ENCODE results near the gene ZNF302.

GRCh38 chr19:34675919-34676318 lies 1.6 kb upstream of the ZNF302 start:
- TF ChIP-seq, protein P1, sequence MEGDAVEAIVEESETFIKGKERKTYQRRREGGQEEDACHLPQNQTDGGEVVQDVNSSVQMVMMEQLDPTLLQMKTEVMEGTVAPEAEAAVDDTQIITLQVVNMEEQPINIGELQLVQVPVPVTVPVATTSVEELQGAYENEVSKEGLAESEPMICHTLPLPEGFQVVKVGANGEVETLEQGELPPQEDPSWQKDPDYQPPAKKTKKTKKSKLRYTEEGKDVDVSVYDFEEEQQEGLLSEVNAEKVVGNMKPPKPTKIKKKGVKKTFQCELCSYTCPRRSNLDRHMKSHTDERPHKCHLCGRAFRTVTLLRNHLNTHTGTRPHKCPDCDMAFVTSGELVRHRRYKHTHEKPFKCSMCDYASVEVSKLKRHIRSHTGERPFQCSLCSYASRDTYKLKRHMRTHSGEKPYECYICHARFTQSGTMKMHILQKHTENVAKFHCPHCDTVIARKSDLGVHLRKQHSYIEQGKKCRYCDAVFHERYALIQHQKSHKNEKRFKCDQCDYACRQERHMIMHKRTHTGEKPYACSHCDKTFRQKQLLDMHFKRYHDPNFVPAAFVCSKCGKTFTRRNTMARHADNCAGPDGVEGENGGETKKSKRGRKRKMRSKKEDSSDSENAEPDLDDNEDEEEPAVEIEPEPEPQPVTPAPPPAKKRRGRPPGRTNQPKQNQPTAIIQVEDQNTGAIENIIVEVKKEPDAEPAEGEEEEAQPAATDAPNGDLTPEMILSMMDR (IDR thresholded peaks at IDR 0.05) = no peak
- TF ChIP-seq TCF12 (IDR thresholded peaks at IDR 0.05) (no peak), RXRA (IDR thresholded peaks at IDR 0.05; ENCODE audit: borderline replicate concordance, low read depth) (no peak), NFIC (IDR thresholded peaks at IDR 0.05; ENCODE audit: borderline replicate concordance) (no peak), USF2 (IDR thresholded peaks at IDR 0.05; ENCODE audit: borderline replicate concordance, low read depth, low read length) (no peak), GATA2 (CRISPR knock-in tag; IDR thresholded peaks at IDR 0.05) (no peak), REST (IDR thresholded peaks at IDR 0.05; ENCODE audit: low read depth, low read length) (no peak), EP300 (IDR thresholded peaks at IDR 0.05; ENCODE audit: borderline replicate concordance in 1 of 2, low read depth in 1 of 2, low read length in 1 of 2) (no peak), SMC3 (IDR thresholded peaks at IDR 0.05; ENCODE audit: low read depth, low read length) (no peak), FOXJ3 (CRISPR knock-in tag; IDR thresholded peaks at IDR 0.05) (no peak)
- TF ChIP-seq, protein P2, sequence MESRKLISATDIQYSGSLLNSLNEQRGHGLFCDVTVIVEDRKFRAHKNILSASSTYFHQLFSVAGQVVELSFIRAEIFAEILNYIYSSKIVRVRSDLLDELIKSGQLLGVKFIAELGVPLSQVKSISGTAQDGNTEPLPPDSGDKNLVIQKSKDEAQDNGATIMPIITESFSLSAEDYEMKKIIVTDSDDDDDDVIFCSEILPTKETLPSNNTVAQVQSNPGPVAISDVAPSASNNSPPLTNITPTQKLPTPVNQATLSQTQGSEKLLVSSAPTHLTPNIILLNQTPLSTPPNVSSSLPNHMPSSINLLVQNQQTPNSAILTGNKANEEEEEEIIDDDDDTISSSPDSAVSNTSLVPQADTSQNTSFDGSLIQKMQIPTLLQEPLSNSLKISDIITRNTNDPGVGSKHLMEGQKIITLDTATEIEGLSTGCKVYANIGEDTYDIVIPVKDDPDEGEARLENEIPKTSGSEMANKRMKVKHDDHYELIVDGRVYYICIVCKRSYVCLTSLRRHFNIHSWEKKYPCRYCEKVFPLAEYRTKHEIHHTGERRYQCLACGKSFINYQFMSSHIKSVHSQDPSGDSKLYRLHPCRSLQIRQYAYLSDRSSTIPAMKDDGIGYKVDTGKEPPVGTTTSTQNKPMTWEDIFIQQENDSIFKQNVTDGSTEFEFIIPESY (IDR thresholded peaks at IDR 0.05; ENCODE audit: borderline replicate concordance, low read depth) = no peak
- TF ChIP-seq, protein P3, sequence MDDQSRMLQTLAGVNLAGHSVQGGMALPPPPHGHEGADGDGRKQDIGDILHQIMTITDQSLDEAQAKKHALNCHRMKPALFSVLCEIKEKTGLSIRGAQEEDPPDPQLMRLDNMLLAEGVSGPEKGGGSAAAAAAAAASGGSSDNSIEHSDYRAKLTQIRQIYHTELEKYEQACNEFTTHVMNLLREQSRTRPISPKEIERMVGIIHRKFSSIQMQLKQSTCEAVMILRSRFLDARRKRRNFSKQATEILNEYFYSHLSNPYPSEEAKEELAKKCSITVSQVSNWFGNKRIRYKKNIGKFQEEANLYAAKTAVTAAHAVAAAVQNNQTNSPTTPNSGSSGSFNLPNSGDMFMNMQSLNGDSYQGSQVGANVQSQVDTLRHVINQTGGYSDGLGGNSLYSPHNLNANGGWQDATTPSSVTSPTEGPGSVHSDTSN (IDR thresholded peaks at IDR 0.05) = no peak
